Esophagus muscularis mucosa (tissue), 4 donors: ENCODE results near the gene MBD3.

Experiments
- EP300 ChIP-seq: sonication (generic); formaldehyde crosslinking; IDR thresholded peaks from one replicate; pipeline ENCODE4 v1.6.1; 2017; ENCODE audit warnings: antibody characterized with exemption
- POLR2A ChIP-seq: fragments of 450-650 bp; IDR thresholded peaks from one replicate; pipeline ENCODE4 v1.6.1; 2017; ENCODE audit warnings: antibody characterized with exemption, moderate library complexity, mild to moderate bottlenecking, low read depth
- POLR2AphosphoS5 ChIP-seq, 2 donors: sonication (generic); formaldehyde crosslinking; IDR thresholded peaks; one replicate each; pipeline ENCODE4 v1.6.1; 2017; ENCODE audit warnings: antibody characterized with exemption in 2 of 2
- TF ChIP-seq, protein P1 (sequence below), 3 experiments: fragments of 200-600 bp in 2 of 3; fragments of 450-650 bp in 1 of 3; sonication (generic) in 2 of 3; IDR thresholded peaks; one replicate each; pipeline ENCODE4 v1.5.1; 2017 to 2019; ENCODE audit warnings: antibody characterized with exemption in 3 of 3, mild to moderate bottlenecking in 2 of 3, moderate library complexity in 1 of 3

GRCh38 chr19:1606138-1606651 lies 13.5 kb upstream of the MBD3 start:
- TF ChIP-seq POLR2A: no peak
- TF ChIP-seq, protein P1, sequence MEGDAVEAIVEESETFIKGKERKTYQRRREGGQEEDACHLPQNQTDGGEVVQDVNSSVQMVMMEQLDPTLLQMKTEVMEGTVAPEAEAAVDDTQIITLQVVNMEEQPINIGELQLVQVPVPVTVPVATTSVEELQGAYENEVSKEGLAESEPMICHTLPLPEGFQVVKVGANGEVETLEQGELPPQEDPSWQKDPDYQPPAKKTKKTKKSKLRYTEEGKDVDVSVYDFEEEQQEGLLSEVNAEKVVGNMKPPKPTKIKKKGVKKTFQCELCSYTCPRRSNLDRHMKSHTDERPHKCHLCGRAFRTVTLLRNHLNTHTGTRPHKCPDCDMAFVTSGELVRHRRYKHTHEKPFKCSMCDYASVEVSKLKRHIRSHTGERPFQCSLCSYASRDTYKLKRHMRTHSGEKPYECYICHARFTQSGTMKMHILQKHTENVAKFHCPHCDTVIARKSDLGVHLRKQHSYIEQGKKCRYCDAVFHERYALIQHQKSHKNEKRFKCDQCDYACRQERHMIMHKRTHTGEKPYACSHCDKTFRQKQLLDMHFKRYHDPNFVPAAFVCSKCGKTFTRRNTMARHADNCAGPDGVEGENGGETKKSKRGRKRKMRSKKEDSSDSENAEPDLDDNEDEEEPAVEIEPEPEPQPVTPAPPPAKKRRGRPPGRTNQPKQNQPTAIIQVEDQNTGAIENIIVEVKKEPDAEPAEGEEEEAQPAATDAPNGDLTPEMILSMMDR (IDR thresholded peaks at IDR 0.05): no peak
- no peak for TF ChIP-seq POLR2AphosphoS5 (IDR thresholded peaks at IDR 0.05)
- TF ChIP-seq EP300: no peak
